HK-2 (cell line): ENCODE results near the gene MARCHF10.
"Not testable (repeated sequence)": the region's sequence is repeated elsewhere in the genome, so short reads cannot be mapped to it uniquely, and the experiment has no call there.

Experiments used
- DNase-seq: peaks from one replicate; pipeline ENCODE4 v3.0.0-alpha.2; 2018; ENCODE audit not compliant: unreplicated experiment

MARCHF10 gene

GRCh38 chr17:62790564-62790986, 17.5 kb downstream of the MARCHF10 start:
- DNase-seq, result no peak

DNA sequence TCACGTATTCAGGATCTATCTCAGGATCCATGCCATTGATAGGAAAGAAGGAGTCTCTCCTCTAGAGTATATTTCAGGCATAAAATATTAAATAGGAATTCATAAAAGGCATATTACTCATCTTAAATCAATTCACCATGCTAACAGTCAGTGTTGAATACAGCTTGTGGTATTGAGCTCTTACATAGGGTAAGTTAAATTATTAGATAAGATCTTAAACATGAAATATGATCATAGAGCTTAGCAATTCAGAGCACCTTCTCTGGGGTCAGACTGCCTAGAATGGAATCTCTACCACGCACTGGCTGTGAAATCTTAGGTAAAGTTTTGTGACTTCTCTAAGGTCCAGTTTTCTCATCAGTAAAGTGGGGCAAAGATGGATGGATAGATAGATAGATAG, 20.7 kb downstream of the MARCHF10 start:
- no peak for DNase-seq

DNA sequence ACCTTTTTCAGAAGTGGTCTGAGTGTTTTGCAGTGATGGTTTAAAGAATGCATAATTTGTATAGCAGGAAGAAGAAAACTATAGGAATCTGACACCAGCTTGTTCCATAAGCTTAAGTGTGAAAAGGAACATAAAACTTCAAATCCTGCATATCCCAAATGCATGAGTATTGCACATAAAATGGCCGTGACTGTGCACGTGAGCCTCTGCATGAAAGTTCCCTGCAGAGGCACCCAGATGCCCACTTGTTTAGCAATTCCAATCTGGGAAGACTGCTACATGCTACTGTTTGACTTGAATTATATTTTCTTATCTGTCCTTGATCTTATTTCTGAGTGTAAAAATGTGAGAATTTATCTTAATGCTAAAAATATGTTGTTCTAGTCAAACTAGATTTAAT, 21.5 kb downstream of the MARCHF10 start:
- no peak for DNase-seq

- DNase-seq, result not testable (repeated sequence)
Observed at GRCh38 chr17:62785983-62786382, 22.1 kb downstream of the MARCHF10 start.

DNA sequence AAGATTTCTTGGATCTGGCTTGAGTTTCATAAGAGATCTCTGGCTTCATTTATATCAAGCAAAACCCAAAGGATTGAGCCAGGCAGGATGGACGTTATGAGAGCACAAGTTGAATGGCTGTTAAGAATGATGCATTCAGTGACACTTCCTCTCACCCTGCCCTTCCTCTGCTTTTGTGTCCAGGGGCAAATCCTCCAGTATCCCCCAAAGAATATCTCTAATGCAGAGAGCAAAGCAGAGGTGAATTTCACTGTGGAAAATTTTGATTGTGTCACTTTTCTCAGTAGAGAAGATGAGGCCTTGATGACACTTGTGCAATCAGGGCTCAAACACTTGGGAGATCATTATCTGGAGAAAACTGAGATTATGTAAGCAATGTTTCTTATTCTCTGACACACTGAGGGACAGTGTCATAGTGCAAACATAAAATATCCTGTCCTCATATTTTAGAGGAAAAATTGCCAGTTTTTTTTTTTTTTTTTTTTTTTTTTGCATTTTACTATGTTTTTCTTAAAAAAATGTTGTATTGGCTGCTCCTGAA, 25.3 kb downstream of the MARCHF10 start:
- DNase-seq, result no peak

DNA sequence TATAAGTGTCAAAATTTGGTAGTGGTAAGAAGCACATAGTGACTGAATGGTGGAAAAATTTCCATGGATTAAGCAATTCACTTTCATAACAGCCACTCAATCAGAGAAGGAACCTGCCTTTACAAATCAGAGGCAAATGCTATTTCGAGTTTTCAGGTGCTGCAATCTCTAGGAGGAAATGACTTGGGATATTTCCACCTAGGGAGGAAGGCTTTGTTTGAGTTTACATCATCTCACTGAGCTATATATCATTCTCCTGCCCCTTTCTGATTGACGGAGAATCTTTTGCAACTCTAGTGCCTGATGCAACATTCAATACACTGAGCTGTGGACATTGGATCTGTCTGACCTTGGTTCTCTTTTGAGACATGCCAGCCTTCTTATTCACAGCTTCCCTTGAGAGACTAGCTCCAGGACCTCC, 26.3 kb downstream of the MARCHF10 start:
- DNase-seq, result no peak

- DNase-seq, result no peak
Observed at GRCh38 chr17:62781356-62781755, 26.8 kb downstream of the MARCHF10 start.

GRCh38 chr17:62780951-62781350, 27.2 kb downstream of the MARCHF10 start:
- no peak for DNase-seq

GRCh38 chr17:62780269-62780668, 27.8 kb downstream of the MARCHF10 start:
- DNase-seq, result no peak

GRCh38 chr17:62778990-62779681, 29.0 kb downstream of the MARCHF10 start:
- peak; percentile 83 for DNase-seq

- no peak for DNase-seq
Observed at GRCh38 chr17:62775876-62776275, 32.2 kb downstream of the MARCHF10 start.

DNA sequence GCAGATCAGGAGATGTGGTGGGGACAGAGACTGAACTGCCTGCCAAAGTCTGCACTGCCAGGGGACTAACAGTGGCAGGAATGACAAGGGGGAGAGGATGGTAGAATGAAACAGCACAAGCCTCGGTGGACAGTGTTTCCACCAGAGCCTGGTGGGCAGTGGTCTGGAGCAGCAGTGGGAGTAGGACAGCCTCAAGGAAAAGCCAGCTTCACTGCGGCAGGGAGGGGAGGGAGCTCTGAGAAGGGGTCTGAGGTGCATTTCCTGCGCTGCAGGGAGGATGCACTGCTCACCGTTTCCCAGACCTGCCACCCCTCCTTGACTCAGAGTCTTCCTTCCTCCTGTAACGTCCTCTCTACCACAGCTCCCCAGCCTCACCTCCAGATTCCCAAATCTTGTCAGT, 33.8 kb downstream of the MARCHF10 start:
- no peak for DNase-seq

GRCh38 chr17:62767997-62768396, 40.1 kb downstream of the MARCHF10 start:
- DNase-seq, result no peak

DNA sequence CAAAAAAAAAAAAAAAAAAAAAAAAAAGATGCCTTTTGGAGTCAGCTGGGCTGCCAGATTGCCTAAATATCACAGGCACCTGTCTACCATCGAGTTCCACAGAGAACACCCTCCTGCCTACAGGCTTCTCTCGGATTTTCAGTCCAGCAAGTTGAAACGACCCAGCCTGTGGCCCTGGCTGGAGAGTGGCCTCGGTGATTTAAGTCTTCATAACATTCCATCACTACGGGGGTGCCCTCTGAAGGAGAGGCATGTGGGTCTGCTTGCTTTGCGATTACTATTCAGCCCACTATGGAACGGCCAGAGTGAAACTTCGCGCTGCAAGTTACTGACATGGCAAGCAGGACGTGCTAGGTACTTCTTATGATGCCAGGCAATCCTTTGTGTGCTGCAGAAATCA, 42.8 kb downstream of the MARCHF10 start:
- DNase-seq, result no peak

GRCh38 chr17:62763891-62764600, 44.1 kb downstream of the MARCHF10 start:
- DNase-seq, result no peak

- DNase-seq, result no peak
Observed at GRCh38 chr17:62761884-62762283, 46.2 kb downstream of the MARCHF10 start.

GRCh38 chr17:62760945-62761267, 47.2 kb downstream of the MARCHF10 start:
- no peak for DNase-seq

DNA sequence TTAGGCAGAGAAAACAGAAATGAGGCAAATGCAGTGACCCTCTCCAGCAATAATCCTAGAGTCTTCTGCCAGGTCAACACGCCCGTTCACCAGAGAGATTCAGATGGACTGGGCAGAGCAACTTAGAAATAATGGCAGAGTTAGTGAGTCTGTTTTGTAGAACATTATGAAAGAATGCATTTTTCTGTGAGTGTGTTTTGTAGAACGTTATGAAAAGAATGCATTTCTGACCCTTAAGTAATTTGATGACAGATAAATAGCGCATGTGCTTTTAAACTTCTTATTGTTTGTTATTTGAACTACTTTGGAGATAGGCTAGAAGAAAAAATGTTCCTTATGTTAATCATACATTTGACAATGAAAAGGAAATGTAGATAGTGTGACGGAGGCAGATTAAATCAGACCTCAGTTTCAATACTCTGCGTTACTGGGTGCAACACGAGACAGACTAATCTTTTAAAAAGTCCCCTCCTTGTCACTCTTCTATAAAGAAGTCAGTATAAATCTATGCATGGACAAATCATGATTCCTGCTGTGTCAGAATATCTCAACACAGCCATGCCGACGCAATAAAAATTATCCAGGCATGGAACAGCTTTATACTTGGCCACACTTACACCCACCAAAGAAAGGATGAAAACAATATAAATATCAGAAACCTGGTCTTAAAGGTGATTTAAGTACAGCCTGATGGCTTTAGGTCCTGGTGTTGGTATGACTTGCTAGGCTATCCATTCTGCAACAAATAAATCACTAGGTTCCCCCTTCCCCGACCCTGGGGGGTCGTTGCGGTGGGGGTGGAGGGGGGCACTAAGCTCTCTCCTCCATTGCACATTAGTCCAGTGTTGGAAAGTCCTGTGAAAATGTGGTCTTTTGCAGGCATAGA, 47.8 kb downstream of the MARCHF10 start:
- no peak for DNase-seq

DNA sequence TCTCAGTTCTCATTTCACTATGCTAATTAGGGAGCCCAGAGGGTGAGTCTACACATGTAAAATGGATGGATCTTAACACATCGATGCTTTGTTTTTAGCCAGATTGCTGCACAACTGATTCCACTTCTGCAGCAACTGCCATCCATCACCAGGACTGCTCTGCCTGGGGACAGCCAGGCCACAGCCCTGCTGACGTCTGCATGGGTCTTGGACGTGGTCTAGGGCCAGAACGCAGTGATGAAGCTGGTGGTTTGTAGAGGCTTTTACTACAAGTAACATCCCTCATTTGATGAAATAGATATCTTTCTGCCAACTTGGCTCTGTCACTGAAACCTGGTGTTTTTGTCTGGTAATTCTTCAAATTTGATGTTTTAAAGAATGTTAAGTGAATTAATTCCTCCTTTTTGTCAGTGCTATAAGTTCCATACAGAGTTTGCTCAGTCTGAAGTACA, 50.6 kb downstream of the MARCHF10 start:
- no peak for DNase-seq

DNA sequence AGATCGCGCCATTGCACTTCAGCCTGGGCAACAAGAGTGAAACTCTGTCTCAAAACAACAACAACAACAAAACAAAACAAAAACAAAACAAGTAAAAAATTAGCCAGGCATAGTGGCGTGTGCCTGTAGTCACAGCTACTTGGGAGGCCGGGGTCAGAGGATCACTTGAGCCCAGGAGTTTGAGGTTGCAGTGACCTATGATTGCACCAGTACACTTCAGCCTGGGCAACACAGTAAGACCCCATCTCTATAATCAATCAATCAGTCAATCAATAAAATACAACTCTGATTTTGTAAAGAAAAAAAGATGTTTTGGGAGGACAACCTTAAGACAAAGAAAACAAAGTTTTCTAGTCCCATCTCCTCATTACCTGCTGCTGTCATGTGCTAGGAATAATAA, 51.9 kb downstream of the MARCHF10 start:
- DNase-seq, result no peak

GRCh38 chr17:62755141-62755851, 52.8 kb downstream of the MARCHF10 start:
- no peak for DNase-seq

DNA sequence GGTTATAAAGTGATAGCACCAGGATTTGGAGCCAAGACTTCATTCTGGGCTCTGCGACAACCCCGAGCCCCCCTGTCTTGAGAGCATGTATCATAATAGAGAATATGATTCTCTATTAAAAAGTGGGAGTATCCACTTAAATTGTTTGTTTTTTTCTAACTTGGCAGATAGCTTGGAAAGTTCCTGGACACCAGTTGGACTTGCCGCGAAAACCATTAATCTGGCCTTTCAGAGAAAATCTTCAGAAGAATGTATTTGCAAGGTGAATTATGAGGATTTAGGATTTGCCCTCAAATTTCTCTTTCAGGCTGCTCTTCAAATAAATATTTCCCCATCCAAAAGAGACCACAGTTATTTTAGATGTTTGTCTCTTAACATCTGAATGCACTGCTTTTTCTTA, 53.5 kb downstream of the MARCHF10 start:
- no peak for DNase-seq
